ENCODE data around the gene NAXD.

The NAXD gene

GRCh38 chr13:110662777-110663443, 47.6 kb downstream of the NAXD start:
- CTCF ChIA-PET = no interaction called here
- DNase-seq (ENCODE audit: extremely low spot score) = no peak
- POLR2A ChIA-PET = no interaction called here
- TF ChIP-seq HDGF (IDR thresholded peaks at IDR 0.05; ENCODE audit: borderline replicate concordance) (no peak), SP1 (IDR thresholded peaks at IDR 0.05) (no peak), NFRKB (IDR thresholded peaks at IDR 0.05) (no peak), CTBP1 (IDR thresholded peaks at IDR 0.05; ENCODE audit: borderline replicate concordance) (no peak), L3MBTL2 (conservative IDR thresholded peaks at IDR 0.05) (no peak), FOXA1 (IDR thresholded peaks at IDR 0.05) (no peak), BHLHE40 (IDR thresholded peaks at IDR 0.05; ENCODE audit: borderline replicate concordance) (no peak), FOXM1 (IDR thresholded peaks at IDR 0.05; ENCODE audit: borderline replicate concordance) (no peak), FOXK2 (IDR thresholded peaks at IDR 0.05) (no peak), ARNT (IDR thresholded peaks at IDR 0.05) (no peak), ZNF384 (IDR thresholded peaks at IDR 0.05) (no peak), SUZ12 (IDR thresholded peaks at IDR 0.05) (no peak), TARDBP (IDR thresholded peaks at IDR 0.05) (no peak), LEF1 (IDR thresholded peaks at IDR 0.05; ENCODE audit: borderline replicate concordance) (no peak), ELF4 (IDR thresholded peaks at IDR 0.05) (no peak)
- TF ChIP-seq, protein P1, sequence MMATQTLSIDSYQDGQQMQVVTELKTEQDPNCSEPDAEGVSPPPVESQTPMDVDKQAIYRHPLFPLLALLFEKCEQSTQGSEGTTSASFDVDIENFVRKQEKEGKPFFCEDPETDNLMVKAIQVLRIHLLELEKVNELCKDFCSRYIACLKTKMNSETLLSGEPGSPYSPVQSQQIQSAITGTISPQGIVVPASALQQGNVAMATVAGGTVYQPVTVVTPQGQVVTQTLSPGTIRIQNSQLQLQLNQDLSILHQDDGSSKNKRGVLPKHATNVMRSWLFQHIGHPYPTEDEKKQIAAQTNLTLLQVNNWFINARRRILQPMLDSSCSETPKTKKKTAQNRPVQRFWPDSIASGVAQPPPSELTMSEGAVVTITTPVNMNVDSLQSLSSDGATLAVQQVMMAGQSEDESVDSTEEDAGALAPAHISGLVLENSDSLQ (IDR thresholded peaks at IDR 0.05) = no peak

GRCh38 chr13:110663491-110663890, 48.1 kb downstream of the NAXD start:
- DNase-seq (ENCODE audit: extremely low spot score) = no peak
- TF ChIP-seq ELF4 (IDR thresholded peaks at IDR 0.05) (no peak), BHLHE40 (IDR thresholded peaks at IDR 0.05; ENCODE audit: borderline replicate concordance) (no peak), NFRKB (IDR thresholded peaks at IDR 0.05) (no peak), FOXM1 (IDR thresholded peaks at IDR 0.05; ENCODE audit: borderline replicate concordance) (no peak), FOXA1 (IDR thresholded peaks at IDR 0.05) (no peak), LEF1 (IDR thresholded peaks at IDR 0.05; ENCODE audit: borderline replicate concordance) (no peak), L3MBTL2 (conservative IDR thresholded peaks at IDR 0.05) (no peak), ARNT (IDR thresholded peaks at IDR 0.05) (no peak), FOXK2 (IDR thresholded peaks at IDR 0.05) (no peak), CTBP1 (IDR thresholded peaks at IDR 0.05; ENCODE audit: borderline replicate concordance) (no peak), HDGF (IDR thresholded peaks at IDR 0.05; ENCODE audit: borderline replicate concordance) (no peak), TARDBP (IDR thresholded peaks at IDR 0.05) (no peak), ZNF384 (IDR thresholded peaks at IDR 0.05) (no peak), SUZ12 (IDR thresholded peaks at IDR 0.05) (no peak), SP1 (IDR thresholded peaks at IDR 0.05) (no peak)
- TF ChIP-seq, protein P1 (IDR thresholded peaks at IDR 0.05) = no peak
- ChIA-PET POLR2A (no interaction called here), CTCF (no interaction called here)

GRCh38 chr13:110664041-110664440, 48.7 kb downstream of the NAXD start:
- CTCF ChIA-PET = no interaction called here
- no peak for DNase-seq (ENCODE audit: extremely low spot score)
- no peak for TF ChIP-seq BHLHE40 (IDR thresholded peaks at IDR 0.05; ENCODE audit: borderline replicate concordance)
- no peak for TF ChIP-seq CTBP1 (IDR thresholded peaks at IDR 0.05; ENCODE audit: borderline replicate concordance)
- no peak for TF ChIP-seq FOXA1 (IDR thresholded peaks at IDR 0.05)
- TF ChIP-seq TARDBP (IDR thresholded peaks at IDR 0.05) = no peak
- TF ChIP-seq, protein P1 (IDR thresholded peaks at IDR 0.05) = no peak
- TF ChIP-seq ELF4 (IDR thresholded peaks at IDR 0.05) = no peak
- TF ChIP-seq LEF1 (IDR thresholded peaks at IDR 0.05; ENCODE audit: borderline replicate concordance) = no peak
- no peak for TF ChIP-seq FOXM1 (IDR thresholded peaks at IDR 0.05; ENCODE audit: borderline replicate concordance)
- TF ChIP-seq ARNT (IDR thresholded peaks at IDR 0.05) = no peak
- TF ChIP-seq NFRKB (IDR thresholded peaks at IDR 0.05) = no peak
- no peak for TF ChIP-seq SP1 (IDR thresholded peaks at IDR 0.05)
- TF ChIP-seq HDGF (IDR thresholded peaks at IDR 0.05; ENCODE audit: borderline replicate concordance) = no peak
- no peak for TF ChIP-seq L3MBTL2 (conservative IDR thresholded peaks at IDR 0.05)
- no peak for TF ChIP-seq FOXK2 (IDR thresholded peaks at IDR 0.05)
- TF ChIP-seq SUZ12 (IDR thresholded peaks at IDR 0.05) = no peak
- no peak for TF ChIP-seq ZNF384 (IDR thresholded peaks at IDR 0.05)
- POLR2A ChIA-PET = no interaction called here

GRCh38 chr13:110664673-110665072, 49.3 kb downstream of the NAXD start:
- no peak for TF ChIP-seq FOXK2 (IDR thresholded peaks at IDR 0.05)
- TF ChIP-seq L3MBTL2 (conservative IDR thresholded peaks at IDR 0.05) = no peak
- no peak for TF ChIP-seq HDGF (IDR thresholded peaks at IDR 0.05; ENCODE audit: borderline replicate concordance)
- TF ChIP-seq SP1 (IDR thresholded peaks at IDR 0.05) = no peak
- TF ChIP-seq CTBP1 (IDR thresholded peaks at IDR 0.05; ENCODE audit: borderline replicate concordance) = no peak
- TF ChIP-seq FOXM1 (IDR thresholded peaks at IDR 0.05; ENCODE audit: borderline replicate concordance) = no peak
- TF ChIP-seq FOXA1 (IDR thresholded peaks at IDR 0.05) = no peak
- TF ChIP-seq ELF4 (IDR thresholded peaks at IDR 0.05) = no peak
- ChIA-PET CTCF (no interaction called here), POLR2A (no interaction called here)
- DNase-seq (ENCODE audit: extremely low spot score) = no peak

- ChIA-PET CTCF (no interaction called here), POLR2A (no interaction called here)
- no peak for DNase-seq (ENCODE audit: extremely low spot score)
- no peak for TF ChIP-seq FOXK2 (IDR thresholded peaks at IDR 0.05)
- no peak for TF ChIP-seq SP1 (IDR thresholded peaks at IDR 0.05)
- TF ChIP-seq ARNT (IDR thresholded peaks at IDR 0.05) = no peak
- TF ChIP-seq HDGF (IDR thresholded peaks at IDR 0.05; ENCODE audit: borderline replicate concordance) = no peak
- no peak for TF ChIP-seq ELF4 (IDR thresholded peaks at IDR 0.05)
- no peak for TF ChIP-seq ZNF384 (IDR thresholded peaks at IDR 0.05)
- no peak for TF ChIP-seq LEF1 (IDR thresholded peaks at IDR 0.05; ENCODE audit: borderline replicate concordance)
- no peak for TF ChIP-seq BHLHE40 (IDR thresholded peaks at IDR 0.05; ENCODE audit: borderline replicate concordance)
- TF ChIP-seq FOXM1 (IDR thresholded peaks at IDR 0.05; ENCODE audit: borderline replicate concordance) = no peak
- TF ChIP-seq L3MBTL2 (conservative IDR thresholded peaks at IDR 0.05) = no peak
- no peak for TF ChIP-seq FOXA1 (IDR thresholded peaks at IDR 0.05)
- TF ChIP-seq NFRKB (IDR thresholded peaks at IDR 0.05) = no peak
- TF ChIP-seq SUZ12 (IDR thresholded peaks at IDR 0.05) = no peak
Measured at GRCh38 chr13:110665491-110666254, 50.3 kb downstream of the NAXD start.
